ENCODE results near the gene FOXL2.
"Not testable (repeated sequence)": the region's sequence is repeated elsewhere in the genome, so short reads cannot be mapped to it uniquely, and the experiment has no call there.

FOXL2 gene

DNA sequence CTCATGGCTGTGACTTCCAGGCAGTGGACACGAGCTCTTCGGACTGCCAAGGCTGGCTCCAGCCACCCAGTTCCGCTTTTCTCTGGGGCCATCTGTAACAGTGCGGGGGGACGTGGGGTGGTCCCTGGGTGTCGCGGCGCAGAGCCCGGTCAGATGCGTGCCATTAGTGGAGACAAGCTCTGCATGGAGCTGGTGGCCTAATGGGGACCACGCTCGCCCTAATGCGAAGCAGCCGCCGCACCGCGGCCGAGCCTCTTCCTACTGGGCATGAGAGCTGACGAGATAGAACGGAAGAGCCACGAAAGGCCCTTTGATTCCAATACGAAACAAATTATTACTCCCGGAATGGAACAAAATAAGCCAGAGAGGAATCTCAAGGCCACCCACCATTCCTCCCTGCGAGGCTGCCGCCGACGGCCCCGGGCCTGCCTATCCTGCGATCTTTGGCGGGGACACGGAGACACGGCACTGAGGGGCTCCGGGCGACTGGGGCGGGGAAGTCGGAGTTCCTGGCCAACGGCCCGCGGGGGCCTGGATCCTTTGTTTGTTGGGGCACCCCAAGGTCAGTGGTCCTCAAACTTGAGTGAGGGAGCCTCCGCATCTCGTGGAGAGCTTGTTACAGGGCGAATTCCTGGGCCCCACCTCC, 18.1 kb downstream of the FOXL2 start:
- H3K4me3 ChIP-seq (ENCODE audit: low read length) = no peak overlapping the region
- no peak for TF ChIP-seq ZNF274 (IDR thresholded peaks at IDR 0.05; ENCODE audit: low read depth, low read length)

DNA sequence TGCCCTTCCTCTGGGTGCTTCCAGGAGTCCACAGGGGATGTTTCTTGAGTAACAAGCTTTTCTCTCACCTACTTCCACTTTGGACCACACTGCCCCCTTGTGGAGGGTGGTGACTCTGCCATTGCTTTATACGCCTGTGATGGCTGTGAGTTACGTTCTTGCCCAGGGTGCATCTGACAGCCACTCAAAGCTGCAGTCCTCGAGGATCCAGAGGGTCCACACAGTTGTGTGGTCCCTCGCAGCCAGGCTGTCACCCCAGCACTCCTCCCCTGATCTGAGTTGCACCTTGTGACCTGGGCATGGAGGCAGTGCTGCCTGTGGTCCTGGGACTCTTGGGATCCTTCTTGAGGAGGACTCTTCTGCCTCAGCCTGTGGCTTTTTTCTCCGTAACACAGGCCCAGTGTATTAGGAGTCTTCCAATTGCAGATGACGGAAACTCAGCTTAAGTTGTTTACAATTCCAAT, 23.4 kb downstream of the FOXL2 start:
- no peak overlapping the region for H3K4me3 ChIP-seq (ENCODE audit: low read length)
- TF ChIP-seq ZNF274 (IDR thresholded peaks at IDR 0.05; ENCODE audit: low read depth, low read length) = no peak

DNA sequence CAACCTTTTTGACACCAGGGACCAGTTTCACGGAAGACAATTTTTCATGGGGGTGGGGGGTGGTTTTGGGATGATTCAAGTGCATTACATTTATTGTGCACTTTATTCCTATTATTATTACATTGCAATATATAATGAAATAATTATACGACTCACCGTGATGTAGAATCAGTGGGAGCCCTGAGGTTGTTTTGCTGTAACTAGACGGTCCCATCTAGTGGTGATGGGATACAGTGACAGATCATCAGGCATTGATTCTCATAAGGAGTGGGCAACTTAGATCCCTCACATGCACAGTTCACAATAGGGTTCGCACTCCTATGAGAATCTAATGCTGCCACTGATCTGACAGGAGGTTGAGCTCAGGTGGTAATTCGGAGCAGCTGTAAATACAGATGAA, 24.5 kb downstream of the FOXL2 start:
- H3K4me3 ChIP-seq (ENCODE audit: low read length) = not testable (repeated sequence)

DNA sequence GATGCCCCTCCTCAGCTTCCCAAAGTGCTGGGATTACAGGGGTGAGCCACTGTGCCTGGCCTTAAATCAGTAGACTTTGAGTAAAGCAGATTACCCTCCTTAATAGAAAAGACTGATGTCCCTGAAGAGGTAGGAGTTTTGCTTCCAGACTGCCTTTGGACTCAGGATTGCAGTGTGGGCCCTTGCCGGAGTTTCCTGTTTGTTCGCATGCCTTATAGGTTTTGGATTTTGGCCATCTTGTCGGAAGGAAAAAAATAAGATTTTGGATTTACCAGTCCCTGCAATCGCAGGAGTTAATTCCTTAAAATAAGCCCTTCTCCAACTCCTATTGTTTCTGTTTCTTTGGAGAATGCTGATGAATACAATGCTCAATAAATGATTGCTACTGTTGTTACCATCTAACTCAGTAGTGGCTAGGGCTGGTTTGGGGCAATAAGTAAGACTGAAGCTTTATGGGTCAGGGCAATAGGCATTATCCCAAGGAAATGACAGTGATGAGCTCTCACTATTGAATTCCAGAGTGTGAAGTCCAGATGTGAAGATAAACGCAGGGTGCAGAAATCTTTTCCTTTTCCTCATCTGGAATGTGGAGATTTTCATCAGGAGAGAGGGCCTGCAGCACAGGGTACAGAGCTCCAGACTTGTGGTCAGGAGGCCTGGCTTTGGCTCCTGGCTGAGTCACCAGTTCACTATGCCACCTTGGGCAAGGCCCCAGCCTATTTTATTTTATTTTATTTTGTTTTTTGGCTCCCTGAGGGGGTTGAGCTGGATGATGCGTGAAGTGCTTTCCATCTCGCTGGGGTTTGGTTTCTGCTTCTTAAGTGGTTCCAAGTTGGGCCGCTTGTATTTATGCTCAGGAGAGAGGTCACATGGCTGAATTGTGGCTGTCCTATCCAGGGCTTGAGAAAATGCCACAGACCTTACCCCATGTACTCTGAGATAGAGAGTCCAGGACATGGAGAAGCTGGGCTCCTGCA, 25.3 kb downstream of the FOXL2 start:
- TF ChIP-seq ZNF274 (IDR thresholded peaks at IDR 0.05; ENCODE audit: low read depth, low read length) = no peak
- H3K4me3 ChIP-seq (ENCODE audit: low read length) = no peak overlapping the region

DNA sequence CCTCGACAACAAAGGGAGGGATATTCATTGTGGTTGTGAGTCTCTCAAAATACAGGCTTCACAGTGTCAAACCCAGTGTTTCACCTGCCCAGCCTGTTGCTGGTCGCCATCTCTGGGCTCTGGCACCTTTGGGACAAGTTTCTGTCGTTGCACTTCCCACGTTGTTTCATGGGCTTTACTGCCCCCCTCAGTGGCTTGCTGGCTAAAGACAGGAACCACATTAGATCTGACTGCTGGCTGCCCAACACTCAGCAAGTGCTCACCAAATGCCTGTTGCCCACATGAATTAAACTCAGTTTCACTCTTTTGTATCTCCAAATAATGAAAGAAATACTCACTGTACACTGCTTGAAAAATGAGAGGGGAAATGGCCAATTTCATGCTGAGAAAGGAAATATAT, 27.6 kb downstream of the FOXL2 start:
- TF ChIP-seq ZNF274 (IDR thresholded peaks at IDR 0.05; ENCODE audit: low read depth, low read length) = no peak
- H3K4me3 ChIP-seq (ENCODE audit: low read length) = no peak overlapping the region

DNA sequence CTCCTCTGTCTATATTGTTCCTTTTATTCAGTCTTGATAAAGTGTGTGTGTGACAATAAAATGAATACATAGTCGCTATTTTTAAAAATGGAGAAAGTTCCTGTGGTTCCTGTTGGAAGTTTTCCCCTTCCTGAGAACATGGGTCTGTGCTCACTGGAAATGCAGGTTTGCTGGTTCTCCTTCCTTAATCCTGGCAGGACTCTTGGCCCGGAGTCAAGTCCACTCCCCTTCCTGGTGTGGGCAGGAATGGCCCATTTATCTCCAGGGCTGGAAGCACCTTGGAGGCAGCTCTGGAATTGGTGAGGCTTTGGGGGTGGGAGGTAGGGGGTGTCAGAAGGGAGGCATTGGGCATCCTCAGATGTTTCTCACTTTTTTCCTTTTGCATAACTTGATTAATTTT, 30.1 kb downstream of the FOXL2 start:
- no peak overlapping the region for H3K4me3 ChIP-seq (ENCODE audit: low read length)
- TF ChIP-seq ZNF274 (IDR thresholded peaks at IDR 0.05; ENCODE audit: low read depth, low read length) = no peak

DNA sequence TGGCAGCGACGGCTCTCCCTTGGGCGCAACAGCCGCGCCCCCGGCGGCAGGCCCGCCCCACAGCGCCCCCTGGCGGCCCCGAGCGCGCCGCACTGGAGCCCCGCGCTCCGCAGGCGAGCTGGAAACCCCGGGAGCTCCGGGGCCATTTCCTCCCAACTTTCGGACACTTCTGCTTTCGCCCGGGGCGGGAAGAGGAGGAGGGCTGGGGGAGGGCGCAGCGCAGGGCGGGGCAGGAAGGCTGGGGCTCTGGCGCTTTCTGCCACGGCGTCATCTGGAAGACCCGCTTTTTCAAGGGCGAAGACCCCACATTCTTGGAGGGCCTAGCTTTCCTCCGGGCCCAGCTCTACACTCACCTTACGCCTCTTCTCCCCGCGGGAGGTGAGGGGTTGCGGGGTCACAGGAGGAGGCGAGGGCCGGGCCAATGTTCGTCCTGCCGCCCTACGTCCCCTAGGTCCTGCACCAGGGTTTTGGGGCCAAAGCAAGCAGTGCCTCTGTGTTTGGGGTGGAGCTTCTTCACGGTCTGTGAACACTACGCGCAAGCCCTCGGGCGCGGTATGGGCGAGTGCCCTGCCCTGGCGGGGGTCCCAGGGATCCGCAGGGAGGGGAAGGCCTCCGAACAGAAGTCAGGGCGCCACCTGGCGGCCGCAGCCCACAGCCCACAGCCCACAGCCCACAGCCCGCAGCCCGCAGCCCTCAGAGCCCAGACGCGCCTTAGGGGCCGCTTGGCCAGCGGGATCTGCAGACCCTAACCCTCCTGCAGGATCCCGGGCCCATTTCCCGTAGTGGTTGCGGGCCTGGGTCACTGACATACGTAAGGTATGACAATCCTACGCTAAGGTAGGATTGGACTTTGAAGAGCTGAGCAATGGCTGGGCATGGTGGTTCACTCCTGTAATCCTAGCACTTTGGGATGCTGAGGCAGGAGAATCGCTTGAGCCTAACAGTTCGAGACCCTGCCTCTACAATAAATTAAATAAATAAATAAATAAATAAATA, 31.1 kb downstream of the FOXL2 start:
- no peak for TF ChIP-seq ZNF274 (IDR thresholded peaks at IDR 0.05; ENCODE audit: low read depth, low read length)
- peak overlapping the region; percentile 67 for H3K4me3 ChIP-seq (ENCODE audit: low read length)

DNA sequence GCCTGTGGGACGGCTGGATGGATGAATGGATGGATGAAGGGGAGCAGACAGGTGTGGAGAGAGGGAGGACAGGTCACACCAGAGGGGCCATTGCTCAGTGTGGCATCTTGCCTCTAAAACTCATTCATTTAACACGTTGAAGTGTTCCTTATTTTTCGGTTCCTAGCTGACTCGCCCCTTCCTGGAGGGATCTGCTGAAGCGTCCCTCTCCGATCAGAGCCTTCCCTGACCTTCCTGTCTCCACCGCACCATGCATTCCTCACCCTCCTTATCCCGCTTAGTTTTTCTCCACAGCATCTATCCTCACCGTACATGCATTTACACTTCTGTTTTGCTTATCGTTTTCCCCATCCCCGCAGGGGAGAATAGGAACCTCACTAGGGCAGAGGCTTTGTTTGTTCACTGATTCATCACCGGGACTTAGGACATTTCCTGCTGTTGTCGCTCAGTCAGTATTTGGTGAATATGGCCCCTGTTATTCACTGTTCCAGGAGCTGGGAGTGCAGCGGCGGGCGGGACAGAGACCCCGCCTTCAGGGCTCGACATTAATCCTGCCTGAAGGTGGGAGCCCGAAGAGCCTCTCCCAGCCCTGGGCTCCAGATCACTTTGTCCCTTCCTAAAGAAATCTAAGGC, 32.0 kb downstream of the FOXL2 start:
- peak overlapping the region; percentile 45; the same call in 1 of the 2 replicates for H3K4me3 ChIP-seq (ENCODE audit: low read length)
- TF ChIP-seq ZNF274 (IDR thresholded peaks at IDR 0.05; ENCODE audit: low read depth, low read length) = no peak

DNA sequence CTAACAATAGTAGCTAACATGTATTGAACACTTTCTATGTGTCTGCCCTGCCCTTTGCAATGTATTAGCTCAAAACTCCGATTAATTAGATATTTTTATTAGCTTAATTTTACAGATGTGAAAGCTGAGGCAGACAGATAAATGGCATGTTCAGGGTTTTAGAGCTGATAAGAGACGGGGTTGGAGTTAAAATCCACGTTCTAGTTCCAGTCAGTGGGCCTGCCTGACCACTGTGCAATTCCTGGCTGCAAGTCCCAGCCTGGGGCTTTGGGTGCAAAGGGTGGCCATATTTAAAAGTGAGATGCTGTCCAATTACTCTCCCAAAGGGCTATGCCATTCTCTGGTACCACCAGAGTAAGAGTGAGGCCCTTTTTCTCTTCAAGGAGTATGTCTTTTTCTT, 33.2 kb downstream of the FOXL2 start:
- no peak for TF ChIP-seq ZNF274 (IDR thresholded peaks at IDR 0.05; ENCODE audit: low read depth, low read length)
- no peak overlapping the region for H3K4me3 ChIP-seq (ENCODE audit: low read length)

DNA sequence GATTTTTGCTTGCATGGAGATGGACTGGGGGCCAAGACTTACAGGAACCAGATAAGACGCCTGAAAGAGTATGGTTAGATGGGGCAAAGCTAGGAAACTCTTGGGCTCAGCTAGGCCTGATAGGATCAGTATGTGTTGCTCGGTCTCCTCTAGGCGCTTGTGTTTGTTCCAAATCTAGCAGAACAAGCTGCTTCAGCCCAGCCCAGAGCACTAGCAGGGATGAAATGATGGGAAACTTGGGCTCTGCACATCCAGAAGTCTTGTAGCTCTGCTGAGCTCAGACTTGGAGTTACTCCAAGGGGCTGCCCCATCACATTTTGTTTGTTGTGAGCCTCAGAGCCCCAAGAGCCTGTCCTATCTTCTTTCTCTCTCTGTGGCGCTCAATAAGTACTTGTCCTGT, 34.7 kb downstream of the FOXL2 start:
- TF ChIP-seq ZNF274 (IDR thresholded peaks at IDR 0.05; ENCODE audit: low read depth, low read length) = no peak
- no peak overlapping the region for H3K4me3 ChIP-seq (ENCODE audit: low read length)

DNA sequence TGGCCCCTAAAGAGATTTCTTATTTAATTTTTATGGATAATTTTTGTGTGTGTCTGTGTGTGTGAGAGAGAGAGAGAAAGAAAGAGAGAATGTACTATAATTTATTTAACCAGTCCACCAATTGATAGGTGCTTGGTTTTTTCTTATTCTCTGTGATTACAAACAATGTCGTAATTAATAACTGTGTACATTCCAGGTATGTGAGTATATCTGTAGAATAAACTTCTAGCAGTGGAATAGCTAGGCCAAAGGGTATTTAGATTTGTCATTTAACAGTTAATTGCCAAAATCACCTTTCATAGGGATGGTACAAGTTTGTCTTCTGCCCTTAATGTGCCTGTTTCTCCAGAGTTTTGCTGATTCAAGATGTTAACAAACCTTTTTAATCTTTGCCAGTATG, 35.3 kb downstream of the FOXL2 start:
- H3K4me3 ChIP-seq (ENCODE audit: low read length) = no peak overlapping the region
- TF ChIP-seq ZNF274 (IDR thresholded peaks at IDR 0.05; ENCODE audit: low read depth, low read length) = no peak

DNA sequence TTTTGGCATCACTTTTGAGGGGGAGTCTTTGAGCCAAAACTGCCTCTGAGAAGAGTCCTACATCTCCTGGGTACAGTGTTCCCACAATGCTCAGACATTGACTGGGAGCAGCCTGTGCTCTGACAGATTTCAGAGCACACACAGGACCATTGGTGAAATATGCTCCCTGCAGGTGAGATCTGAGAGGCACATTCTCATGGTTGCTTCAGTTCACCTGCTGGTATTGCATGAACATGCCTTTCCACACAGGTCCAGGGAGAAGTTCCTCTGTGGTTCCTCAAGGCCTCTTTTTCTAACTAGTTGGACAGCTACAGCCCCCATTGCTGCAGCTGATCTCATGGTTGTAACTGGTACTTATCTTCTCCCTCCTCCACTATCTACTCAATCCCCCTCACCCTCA, 37.0 kb downstream of the FOXL2 start:
- TF ChIP-seq ZNF274 (IDR thresholded peaks at IDR 0.05; ENCODE audit: low read depth, low read length) = no peak
- no peak overlapping the region for H3K4me3 ChIP-seq (ENCODE audit: low read length)

DNA sequence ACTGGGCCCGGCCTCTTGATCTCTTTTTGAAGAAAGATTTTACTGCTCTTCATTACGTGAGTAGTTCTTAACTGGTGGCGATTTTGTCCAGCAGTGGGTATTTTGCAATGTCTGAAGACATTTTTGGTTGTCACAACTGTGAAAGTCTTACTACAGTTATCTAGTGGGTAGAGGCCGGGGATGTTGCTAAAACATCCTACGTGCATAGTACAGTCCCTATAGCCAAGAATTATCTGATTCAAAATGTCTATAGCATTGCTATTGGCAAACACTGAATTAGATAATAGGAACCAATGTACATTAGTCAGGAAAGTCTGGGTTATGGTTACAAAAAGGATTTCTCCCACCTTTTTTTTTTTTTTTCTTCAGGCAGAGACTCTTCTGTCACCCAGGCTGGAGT, 38.1 kb downstream of the FOXL2 start:
- TF ChIP-seq ZNF274 (IDR thresholded peaks at IDR 0.05; ENCODE audit: low read depth, low read length) = no peak
- H3K4me3 ChIP-seq (ENCODE audit: low read length) = no peak overlapping the region

DNA sequence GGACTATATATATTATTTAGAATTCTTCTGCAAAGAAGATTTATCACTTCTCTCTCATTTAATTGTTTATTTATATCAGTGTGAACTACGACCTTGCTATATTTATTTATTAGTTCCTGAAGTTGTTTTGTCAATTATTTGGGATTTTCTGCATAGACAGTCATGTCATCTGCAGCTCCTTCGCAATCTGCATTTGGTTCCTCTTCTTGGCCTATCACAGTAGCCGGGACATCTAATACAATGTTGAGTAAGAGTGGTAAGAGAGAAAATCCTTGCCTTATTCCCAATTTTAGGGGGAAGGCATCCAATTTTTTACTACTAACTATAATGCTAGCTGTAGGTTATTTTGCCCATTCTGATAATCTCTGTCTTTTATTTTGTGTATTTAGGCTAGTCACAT, 39.4 kb downstream of the FOXL2 start:
- TF ChIP-seq ZNF274 (IDR thresholded peaks at IDR 0.05; ENCODE audit: low read depth, low read length) = no peak
- H3K4me3 ChIP-seq (ENCODE audit: low read length) = no peak overlapping the region

All from GM08714 (cell line).